Activated B cell treated with CpG ODN at 0.5 μM for 24 hours (primary cell): ENCODE data around the gene SPATS2. TPM values are rescaled to one million over a fixed set of nuclear protein-coding genes. Genes with fewer than 3 reads are reported as not detected.

Experiments
- ATAC-seq: fragments of 200-7000 bp; cut with Tn5 transposase; one replicate; pipeline ENCODE4 v1.10.0; 2021; ENCODE audit warnings: low read depth, mild to moderate bottlenecking, moderate library complexity
- CTCF ChIA-PET: fragments of 350-600 bp; sonication (Branson Sonifier 250); formaldehyde crosslinking; loops from one replicate; lab custom pipeline; 2021; ENCODE audit warnings: antibody characterized with exemption; lab: Charles Lee
- POLR2A ChIA-PET: fragments of 350-600 bp; sonication (Branson Sonifier 250); formaldehyde crosslinking; loops from one replicate; lab custom pipeline; 2021; ENCODE audit warnings: antibody characterized with exemption; lab: Charles Lee
- DNase-seq: peaks from one replicate; pipeline ENCODE4 v3.0.0; 2022
- H3K27ac Mint-ChIP-seq: one replicate; pipeline ENCODE4 v1.8.0; 2020; ENCODE audit warnings: mixed read lengths
- H3K27me3 Mint-ChIP-seq: one replicate; pipeline ENCODE4 v1.8.0; 2021; ENCODE audit warnings: mixed read lengths
- H3K36me3 Mint-ChIP-seq: one replicate; pipeline ENCODE4 v1.8.0; 2021; ENCODE audit warnings: low read depth, mixed read lengths
- H3K4me1 Mint-ChIP-seq: one replicate; pipeline ENCODE4 v1.8.0; 2021; ENCODE audit warnings: mixed read lengths
- H3K4me3 Mint-ChIP-seq: one replicate; pipeline ENCODE4 v1.8.0; 2020; ENCODE audit warnings: mild to moderate bottlenecking, mixed read lengths
- H3K9me3 Mint-ChIP-seq: one replicate; pipeline ENCODE4 v1.8.0; 2020; ENCODE audit warnings: mixed read lengths
- intact Hi-C: fragments of 100-400 bp; cut with micrococcal nuclease; formaldehyde crosslinking; loops from one replicate; pipeline ENCODE4 v1.15.1; 2024
- total RNA-seq: library from RNA; stranded (reverse); gene quantifications from 2 replicates; pipeline ENCODE4 v1.2.3, GENCODE V29; 2022
- TF ChIP-seq, protein P1 (sequence below): fragments of 200-600 bp; IDR thresholded peaks from one replicate; pipeline ENCODE4 v1.8.0; 2022; ENCODE audit warnings: antibody characterized with exemption, mild to moderate bottlenecking

The SPATS2 gene
- total RNA-seq, 1 donor from 2014 or later: 18.9 TPM

DNA sequence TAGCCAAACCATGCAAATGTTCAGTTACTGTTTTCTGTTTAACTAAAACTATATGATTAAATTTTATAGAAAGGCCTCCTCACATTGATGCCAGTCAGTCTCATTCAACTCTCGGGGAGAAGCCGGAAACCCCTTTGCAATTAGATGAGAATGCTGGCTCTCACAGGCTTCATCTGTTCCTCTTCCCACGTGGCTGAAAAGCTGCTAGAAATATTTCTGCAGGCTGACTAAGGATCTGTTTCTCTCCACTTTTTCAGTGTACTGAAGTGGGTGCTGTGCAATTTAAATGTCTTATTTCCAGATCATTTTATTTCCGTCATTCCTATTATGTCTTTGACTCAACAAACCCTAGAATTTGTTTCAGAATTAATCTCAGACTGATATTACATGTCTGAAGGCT lies 154.1 kb downstream of the SPATS2 start:
- H3K36me3 Mint-ChIP-seq: peaks cover 24% of the 10 kb centered on the region
- DNase-seq (no peak), ATAC-seq (no peak)
- no peaks in the 10 kb centered on the region for H3K27me3 Mint-ChIP-seq
- intact Hi-C loops: no loop called here
- no peaks in the 10 kb centered on the region for H3K9me3 Mint-ChIP-seq
- peaks cover 13% of the 10 kb centered on the region for H3K4me1 Mint-ChIP-seq
- H3K27ac Mint-ChIP-seq: no peak overlapping the region
- TF ChIP-seq, protein P1, sequence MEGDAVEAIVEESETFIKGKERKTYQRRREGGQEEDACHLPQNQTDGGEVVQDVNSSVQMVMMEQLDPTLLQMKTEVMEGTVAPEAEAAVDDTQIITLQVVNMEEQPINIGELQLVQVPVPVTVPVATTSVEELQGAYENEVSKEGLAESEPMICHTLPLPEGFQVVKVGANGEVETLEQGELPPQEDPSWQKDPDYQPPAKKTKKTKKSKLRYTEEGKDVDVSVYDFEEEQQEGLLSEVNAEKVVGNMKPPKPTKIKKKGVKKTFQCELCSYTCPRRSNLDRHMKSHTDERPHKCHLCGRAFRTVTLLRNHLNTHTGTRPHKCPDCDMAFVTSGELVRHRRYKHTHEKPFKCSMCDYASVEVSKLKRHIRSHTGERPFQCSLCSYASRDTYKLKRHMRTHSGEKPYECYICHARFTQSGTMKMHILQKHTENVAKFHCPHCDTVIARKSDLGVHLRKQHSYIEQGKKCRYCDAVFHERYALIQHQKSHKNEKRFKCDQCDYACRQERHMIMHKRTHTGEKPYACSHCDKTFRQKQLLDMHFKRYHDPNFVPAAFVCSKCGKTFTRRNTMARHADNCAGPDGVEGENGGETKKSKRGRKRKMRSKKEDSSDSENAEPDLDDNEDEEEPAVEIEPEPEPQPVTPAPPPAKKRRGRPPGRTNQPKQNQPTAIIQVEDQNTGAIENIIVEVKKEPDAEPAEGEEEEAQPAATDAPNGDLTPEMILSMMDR: no peak
- POLR2A ChIA-PET: no interaction called here
- CTCF ChIA-PET: no interaction called here
- no peak overlapping the region for H3K4me3 Mint-ChIP-seq

DNA sequence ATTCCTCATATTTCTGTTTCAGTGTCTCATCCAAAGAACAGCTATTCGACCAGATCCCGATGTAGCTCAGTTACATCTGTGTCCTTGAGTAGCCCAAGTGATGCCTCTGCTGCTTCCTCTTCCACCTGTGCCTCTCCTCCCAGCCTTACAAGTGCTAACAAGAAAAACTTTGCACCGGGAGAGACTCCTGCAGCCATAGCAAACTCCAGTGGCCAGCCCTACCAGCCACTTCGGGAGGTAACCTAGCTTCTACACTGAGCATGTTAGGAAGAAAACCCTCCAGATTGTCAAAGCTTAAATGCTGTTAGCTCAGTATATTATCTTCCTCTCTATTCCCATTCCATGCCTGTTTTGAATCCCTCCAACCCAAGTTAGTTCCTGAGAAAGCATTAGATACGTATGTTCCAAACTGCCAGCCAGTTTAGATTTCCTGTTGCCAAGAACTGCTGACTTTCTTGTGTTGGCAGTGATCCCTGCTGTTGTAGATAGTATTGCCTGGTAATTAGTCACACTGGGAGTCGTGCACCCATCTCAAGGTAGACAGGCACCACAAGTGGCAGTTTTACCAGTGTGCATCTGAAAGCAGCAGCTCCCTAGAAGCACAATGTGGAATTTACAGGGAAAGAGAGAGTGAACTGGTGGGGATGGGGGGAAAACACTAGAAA lies 157.5 kb downstream of the SPATS2 start:
- Mint-ChIP-seq H3K27me3 (no peaks in the 10 kb centered on the region), H3K4me1 (peaks cover 16% of the 10 kb centered on the region), H3K9me3 (no peaks in the 10 kb centered on the region), H3K36me3 (peaks cover 28% of the 10 kb centered on the region), H3K27ac (no peak overlapping the region), H3K4me3 (no peak overlapping the region)
- ChIA-PET POLR2A (no interaction called here), CTCF (interaction anchor here (0.6 kb wide), 1 partner anchor 238 kb away, joined by 3 read pairs; no protein-coding TSS in a partner anchor)
- TF ChIP-seq, protein P1: no peak
- intact Hi-C loops: no loop called here
- ATAC-seq: no peak
- no peak for DNase-seq

DNA sequence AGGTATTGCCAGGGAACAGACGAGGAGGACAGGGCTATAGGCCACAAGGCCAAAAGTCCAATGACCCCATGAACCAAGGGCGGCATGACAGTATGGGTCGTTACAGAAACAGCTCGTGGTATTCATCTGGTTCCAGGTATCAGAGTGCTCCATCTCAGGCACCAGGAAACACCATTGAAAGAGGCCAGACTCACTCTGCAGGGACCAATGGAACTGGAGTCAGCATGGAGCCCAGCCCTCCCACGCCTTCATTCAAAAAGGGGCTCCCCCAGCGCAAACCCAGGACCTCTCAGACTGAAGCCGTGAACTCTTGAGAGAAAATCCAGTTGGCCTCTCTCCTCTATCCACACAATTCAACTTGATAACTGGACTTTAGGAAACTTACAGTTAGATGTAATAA lies 158.7 kb downstream of the SPATS2 start:
- no peak for DNase-seq
- intact Hi-C loops: no loop called here
- Mint-ChIP-seq H3K4me1 (peaks cover 16% of the 10 kb centered on the region), H3K4me3 (no peak overlapping the region), H3K27ac (no peak overlapping the region), H3K27me3 (no peaks in the 10 kb centered on the region), H3K36me3 (peaks cover 26% of the 10 kb centered on the region), H3K9me3 (no peaks in the 10 kb centered on the region)
- ChIA-PET CTCF (interaction anchor here (0.6 kb wide), 1 partner anchor 579 kb away, joined by 3 read pairs; no protein-coding TSS in a partner anchor), POLR2A (no interaction called here)
- TF ChIP-seq, protein P1: no peak
- no peak for ATAC-seq

DNA sequence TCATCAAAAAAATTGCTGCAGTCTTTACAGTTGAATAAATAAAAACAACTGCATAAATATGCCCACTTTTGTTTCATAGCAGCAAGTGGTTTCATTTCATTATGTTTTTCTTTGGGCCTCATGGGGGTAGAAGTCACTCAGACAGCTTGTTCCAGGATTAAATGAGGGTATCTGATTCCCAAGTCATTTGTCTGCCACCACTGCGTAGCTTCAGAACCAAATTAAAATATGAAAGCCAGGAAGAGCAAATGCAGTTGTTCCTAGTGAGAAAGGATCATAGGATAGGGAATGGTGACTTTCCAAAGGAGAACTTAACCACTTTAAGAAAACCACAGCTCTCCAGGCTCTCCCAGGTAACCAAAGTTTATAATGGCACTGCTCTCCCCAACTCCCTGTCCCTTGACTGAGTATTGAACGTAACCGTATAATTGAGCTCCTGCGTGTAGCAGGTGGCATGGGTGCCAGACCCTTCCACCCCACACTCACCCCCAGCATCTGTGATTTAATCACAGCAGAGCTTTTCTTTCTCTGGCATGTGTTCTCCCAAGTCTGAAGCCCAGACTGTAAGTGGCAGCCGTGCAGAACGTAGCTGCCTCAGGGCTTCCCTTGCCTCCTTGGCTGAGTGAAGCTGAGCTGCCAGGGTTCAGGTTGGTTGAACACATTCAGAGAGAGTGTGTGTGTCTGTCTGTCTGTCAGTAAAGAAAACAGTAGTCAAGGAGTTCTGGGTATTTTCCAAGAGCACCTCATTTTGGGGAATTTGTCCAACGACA lies 160.3 kb downstream of the SPATS2 start:
- Mint-ChIP-seq H3K27ac (no peak overlapping the region), H3K9me3 (no peaks in the 10 kb centered on the region), H3K4me1 (peaks cover 3% of the 10 kb centered on the region), H3K4me3 (no peak overlapping the region), H3K36me3 (peaks cover 25% of the 10 kb centered on the region), H3K27me3 (no peaks in the 10 kb centered on the region)
- no peak for ATAC-seq
- ChIA-PET CTCF (no interaction called here), POLR2A (interaction anchor here (1.6 kb wide), 1 partner anchor 40 kb away, joined by 4 read pairs; no protein-coding TSS in a partner anchor)
- DNase-seq: no peak
- TF ChIP-seq, protein P1: no peak
- intact Hi-C loops: no loop called here

DNA sequence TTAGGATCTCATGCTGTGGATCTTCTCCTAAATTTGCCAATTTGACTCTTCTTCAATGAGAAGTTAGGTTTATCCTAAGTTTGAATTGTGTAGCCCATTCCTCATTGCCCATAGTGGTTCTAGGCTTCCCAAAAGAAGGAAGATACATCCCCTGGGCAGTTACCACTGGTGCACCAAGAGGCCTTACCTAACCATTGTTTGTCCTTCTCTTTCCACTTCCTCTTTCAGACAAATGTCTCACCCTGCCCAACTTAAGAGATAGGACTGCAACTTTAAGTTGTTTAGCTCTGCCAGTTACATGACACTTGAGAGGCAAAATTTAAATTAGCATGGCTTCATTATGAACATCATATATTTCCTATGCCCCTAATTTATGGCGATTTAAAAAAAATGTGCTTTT lies 162.2 kb downstream of the SPATS2 start:
- peaks cover 3% of the 10 kb centered on the region for H3K4me1 Mint-ChIP-seq
- POLR2A ChIA-PET: interaction anchor here (0.6 to 0.7 kb wide), 2 partner anchors 71 to 262 kb away, joined by 3 to 19 read pairs; no protein-coding TSS in a partner anchor
- H3K9me3 Mint-ChIP-seq: no peaks in the 10 kb centered on the region
- CTCF ChIA-PET: no interaction called here
- H3K4me3 Mint-ChIP-seq: no peak overlapping the region
- intact Hi-C loops: no loop called here
- no peak for DNase-seq
- no peak overlapping the region for H3K27ac Mint-ChIP-seq
- ATAC-seq: no peak
- H3K27me3 Mint-ChIP-seq: no peaks in the 10 kb centered on the region
- peaks cover 24% of the 10 kb centered on the region for H3K36me3 Mint-ChIP-seq
- TF ChIP-seq, protein P1: no peak
